ENCODE results near the gene STK33.

The STK33 gene

GRCh38 chr11:8617063-8617462 is 23.0 kb upstream of the STK33 start:
- no peak overlapping the region for H3K4me3 ChIP-seq (replicated peaks; ENCODE audit: low read depth, low read length)
- H3K36me3 ChIP-seq (ENCODE audit: control insufficient read depth, insufficient read depth, low read length), result peaks cover 44% of the 10 kb centered on the region
- no peak for DNase-seq (ENCODE audit: extremely low read depth, insufficient read length)
- no peak for TF ChIP-seq CTCF (IDR thresholded peaks at IDR 0.05; ENCODE audit: insufficient read depth, low read length, poor library complexity, severe bottlenecking)
- no peaks in the 10 kb centered on the region for H3K27me3 ChIP-seq (replicated peaks; ENCODE audit: control insufficient read depth, insufficient read depth, low read length)

GRCh38 chr11:8615291-8616032 is 21.4 kb upstream of the STK33 start:
- peaks cover 29% of the 10 kb centered on the region for H3K36me3 ChIP-seq (ENCODE audit: control insufficient read depth, insufficient read depth, low read length)
- no peaks in the 10 kb centered on the region for H3K27me3 ChIP-seq (replicated peaks; ENCODE audit: control insufficient read depth, insufficient read depth, low read length)
- no peak for DNase-seq (ENCODE audit: extremely low read depth, insufficient read length)
- TF ChIP-seq CTCF (IDR thresholded peaks at IDR 0.05; ENCODE audit: insufficient read depth, low read length, poor library complexity, severe bottlenecking), result no peak
- no peak overlapping the region for H3K4me3 ChIP-seq (replicated peaks; ENCODE audit: low read depth, low read length)

GRCh38 chr11:8614497-8614896 is 20.5 kb upstream of the STK33 start:
- H3K36me3 ChIP-seq (ENCODE audit: control insufficient read depth, insufficient read depth, low read length), result peaks cover 23% of the 10 kb centered on the region
- no peak for DNase-seq (ENCODE audit: extremely low read depth, insufficient read length)
- TF ChIP-seq CTCF (IDR thresholded peaks at IDR 0.05; ENCODE audit: insufficient read depth, low read length, poor library complexity, severe bottlenecking), result no peak
- H3K27me3 ChIP-seq (replicated peaks; ENCODE audit: control insufficient read depth, insufficient read depth, low read length), result no peaks in the 10 kb centered on the region
- H3K4me3 ChIP-seq (replicated peaks; ENCODE audit: low read depth, low read length), result no peak overlapping the region

- H3K27me3 ChIP-seq (replicated peaks; ENCODE audit: control insufficient read depth, insufficient read depth, low read length), result no peaks in the 10 kb centered on the region
- no peak for DNase-seq (ENCODE audit: extremely low read depth, insufficient read length)
- no peak overlapping the region for H3K4me3 ChIP-seq (replicated peaks; ENCODE audit: low read depth, low read length)
- no peak for TF ChIP-seq CTCF (IDR thresholded peaks at IDR 0.05; ENCODE audit: insufficient read depth, low read length, poor library complexity, severe bottlenecking)
- H3K36me3 ChIP-seq (ENCODE audit: control insufficient read depth, insufficient read depth, low read length), result peaks cover 12% of the 10 kb centered on the region
Observed at GRCh38 chr11:8613036-8613435, 19.0 kb upstream of the STK33 start.

GRCh38 chr11:8612522-8612921 is 18.5 kb upstream of the STK33 start:
- TF ChIP-seq CTCF (IDR thresholded peaks at IDR 0.05; ENCODE audit: insufficient read depth, low read length, poor library complexity, severe bottlenecking), result no peak
- no peak for DNase-seq (ENCODE audit: extremely low read depth, insufficient read length)
- H3K4me3 ChIP-seq (replicated peaks; ENCODE audit: low read depth, low read length), result no peak overlapping the region
- peaks cover 11% of the 10 kb centered on the region for H3K36me3 ChIP-seq (ENCODE audit: control insufficient read depth, insufficient read depth, low read length)
- H3K27me3 ChIP-seq (replicated peaks; ENCODE audit: control insufficient read depth, insufficient read depth, low read length), result no peaks in the 10 kb centered on the region

Data from GM06990 (cell line).